GM10266 (cell line): ENCODE measurements around the gene G3BP1.
"Not testable (repeated sequence)": the region's sequence is repeated elsewhere in the genome, so short reads cannot be mapped to it uniquely, and the experiment has no call there.

Experiments used
- DNase-seq: peaks from one replicate; pipeline ENCODE4 v3.0.0; 2012; ENCODE audit errors: extremely low spot score
- CTCF ChIP-seq: IDR thresholded peaks from 2 replicates; pipeline ENCODE4 v1.5.1; 2012; ENCODE audit warnings: mild to moderate bottlenecking, low read depth; ENCODE audit not compliant: control insufficient read depth, insufficient read depth; ENCODE audit errors: missing control alignments

G3BP1 gene

DNA sequence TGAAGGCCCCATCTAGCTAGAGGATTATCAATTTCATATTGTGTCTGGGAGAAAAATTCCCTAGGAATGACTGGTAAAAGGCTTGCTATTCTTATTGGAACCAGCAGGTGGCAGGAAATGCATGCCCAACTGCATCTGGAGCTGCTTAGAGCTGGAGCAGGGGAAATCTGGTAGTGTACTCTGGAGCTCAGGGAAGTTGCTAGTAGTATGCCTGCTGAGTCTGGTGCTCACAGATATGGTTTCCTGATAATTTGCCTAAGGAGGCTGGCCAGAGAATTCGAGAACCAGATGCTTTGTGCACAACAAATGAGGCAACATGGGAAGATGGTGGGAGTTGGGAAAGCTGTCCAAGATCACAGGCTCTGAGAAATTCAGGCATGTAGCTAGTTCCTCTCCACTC lies 53.7 kb downstream of the G3BP1 start:
- peak; percentile 85 for TF ChIP-seq CTCF
- peak; percentile 47 for DNase-seq

DNA sequence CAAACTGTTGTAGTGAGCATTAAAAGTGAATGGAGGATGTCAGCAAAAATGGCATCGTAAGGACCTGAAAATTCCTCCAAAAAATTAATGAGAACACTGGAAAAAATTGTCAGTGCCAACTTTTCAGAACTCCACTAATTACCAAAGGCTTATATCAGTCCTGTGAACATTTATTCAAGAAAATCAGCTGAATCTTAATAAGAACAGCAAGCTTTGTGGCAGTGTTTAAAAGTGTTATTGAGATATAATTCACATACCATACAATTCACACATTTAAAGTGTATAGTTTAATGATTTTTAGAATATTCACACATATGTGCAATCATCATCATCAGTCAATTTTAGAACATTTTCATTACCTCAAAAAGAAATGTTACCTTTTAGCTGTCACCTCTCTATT lies 57.6 kb downstream of the G3BP1 start:
- DNase-seq, result no peak
- TF ChIP-seq CTCF, result no peak

DNA sequence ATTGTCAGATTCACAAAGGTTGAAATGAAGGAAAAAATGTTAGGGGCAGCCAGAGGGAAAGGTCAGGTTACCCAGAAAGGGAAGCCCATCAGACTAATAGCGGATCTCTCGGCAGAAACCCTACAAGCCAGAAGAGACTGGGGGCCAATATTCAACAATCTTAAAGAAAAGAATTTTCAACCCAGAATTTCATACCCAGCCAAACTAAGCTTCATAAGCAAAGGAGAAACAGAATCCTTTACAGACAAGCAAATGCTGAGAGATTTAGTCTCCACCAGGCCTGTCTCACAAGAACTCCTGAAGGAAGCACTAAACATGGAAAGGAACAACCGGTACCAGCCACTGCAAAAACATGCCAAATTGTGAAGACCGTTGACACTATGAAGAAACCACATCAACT lies 61.1 kb downstream of the G3BP1 start:
- DNase-seq, result not testable (repeated sequence)

DNA sequence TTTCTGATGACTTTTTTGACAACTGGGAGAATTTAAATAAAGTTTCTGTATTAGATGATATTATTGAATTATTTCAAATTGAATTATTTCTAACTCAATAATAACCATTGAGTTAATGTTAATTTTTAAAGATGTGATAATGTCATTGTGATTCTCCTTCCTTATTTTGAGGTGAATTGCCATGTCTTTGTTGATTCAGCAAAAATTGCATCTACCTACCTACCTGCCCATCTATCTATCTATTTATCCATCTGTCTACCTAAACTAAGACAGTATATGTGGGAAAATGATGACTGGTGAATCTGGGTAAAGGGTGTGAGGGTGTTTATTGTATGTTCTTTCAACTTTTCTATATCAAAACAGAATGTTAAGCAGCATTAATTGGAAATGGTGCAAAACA lies 75.0 kb downstream of the G3BP1 start:
- no peak for DNase-seq
- no peak for TF ChIP-seq CTCF

DNA sequence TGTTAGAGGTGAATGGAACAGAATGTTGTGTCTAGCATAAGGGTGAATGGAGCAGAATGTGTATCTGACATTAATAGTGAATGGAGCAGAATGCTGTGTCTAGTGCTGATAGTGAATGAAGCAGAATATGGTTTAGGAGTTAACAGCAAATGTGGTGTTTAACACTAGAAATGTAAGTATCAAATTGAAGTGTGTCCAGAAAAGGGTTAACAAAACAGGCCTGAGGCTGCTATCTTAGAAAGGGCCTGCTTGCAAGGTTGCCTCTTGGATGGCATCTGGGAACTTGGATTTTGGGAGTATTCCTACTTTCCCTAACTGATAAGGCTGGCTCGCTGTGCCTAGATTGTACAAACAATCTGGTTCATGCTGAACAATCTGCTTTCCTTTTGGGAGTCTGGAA lies 76.1 kb downstream of the G3BP1 start:
- TF ChIP-seq CTCF, result no peak

DNA sequence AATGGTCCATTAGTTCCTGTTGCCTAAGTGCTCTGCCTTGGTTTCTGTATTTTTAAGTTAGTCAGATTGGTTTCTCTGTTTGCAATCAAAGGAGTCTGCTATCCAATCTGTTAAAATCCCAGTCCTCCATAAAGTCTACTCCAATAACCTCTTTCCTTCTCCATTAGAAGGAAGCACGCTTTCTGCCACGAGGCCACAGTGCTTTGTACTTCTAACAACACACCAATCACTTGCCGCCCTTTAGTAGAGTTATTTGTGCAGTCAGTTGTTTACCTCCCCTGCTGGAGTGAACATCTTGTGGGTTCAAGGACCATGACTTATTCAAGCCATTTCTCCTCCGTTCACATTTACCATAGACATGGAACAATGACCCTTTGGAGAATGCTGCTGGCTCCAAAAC lies 83.9 kb downstream of the G3BP1 start:
- DNase-seq, result no peak
- TF ChIP-seq CTCF, result no peak

More for the DNA sequence above, 76.1 kb downstream of the G3BP1 start:
- DNase-seq, result no peak

DNA sequence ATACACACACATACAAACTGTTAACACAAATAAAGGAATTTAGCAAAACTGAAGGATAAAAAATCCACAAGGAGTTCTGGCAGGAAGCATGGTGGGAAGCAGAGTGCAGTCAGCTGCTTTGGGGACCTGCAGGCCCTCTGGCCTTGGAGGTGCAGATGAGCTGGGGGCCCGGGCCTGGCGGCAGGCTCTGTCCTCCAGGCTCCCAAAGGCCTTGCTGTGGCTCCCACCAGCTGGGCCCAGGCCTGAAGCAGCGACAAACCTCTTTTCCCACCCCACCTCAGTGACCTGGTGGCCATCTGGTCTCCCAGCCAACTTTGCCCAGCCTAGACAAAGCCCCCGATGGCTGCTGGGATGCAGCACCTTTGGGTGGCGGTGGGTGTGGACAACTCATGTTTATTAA lies 85.1 kb downstream of the G3BP1 start:
- no peak for DNase-seq
- no peak for TF ChIP-seq CTCF

GRCh38 chr5:151860867-151861266 lies 89.1 kb downstream of the G3BP1 start:
- not testable (repeated sequence) for DNase-seq
